ENCODE data around the gene ZDHHC14.

The ZDHHC14 gene

DNA sequence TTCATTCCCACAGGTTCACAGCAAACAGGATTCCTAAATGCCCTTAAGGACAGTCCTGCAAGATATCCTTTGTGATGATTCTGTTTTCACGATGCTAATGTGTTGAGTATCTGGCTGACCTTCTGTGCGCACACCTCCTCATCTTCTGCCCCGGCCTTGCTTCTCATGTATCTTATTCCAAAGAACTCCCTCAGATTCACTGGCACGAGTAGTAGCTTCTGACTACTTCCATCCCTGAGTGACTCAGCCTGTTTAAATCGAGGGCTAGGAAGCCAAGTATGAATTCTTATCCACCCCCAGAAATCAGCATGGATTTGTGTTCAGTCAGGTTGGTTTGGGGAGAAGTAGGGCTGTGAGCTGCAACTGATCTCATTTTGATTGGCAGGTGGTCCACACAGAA is 251.8 kb downstream of the ZDHHC14 start:
- DNase-seq, result no peak

- no peak for DNase-seq
Observed at GRCh38 chr6:157634546-157634945, 253.6 kb downstream of the ZDHHC14 start.

DNA sequence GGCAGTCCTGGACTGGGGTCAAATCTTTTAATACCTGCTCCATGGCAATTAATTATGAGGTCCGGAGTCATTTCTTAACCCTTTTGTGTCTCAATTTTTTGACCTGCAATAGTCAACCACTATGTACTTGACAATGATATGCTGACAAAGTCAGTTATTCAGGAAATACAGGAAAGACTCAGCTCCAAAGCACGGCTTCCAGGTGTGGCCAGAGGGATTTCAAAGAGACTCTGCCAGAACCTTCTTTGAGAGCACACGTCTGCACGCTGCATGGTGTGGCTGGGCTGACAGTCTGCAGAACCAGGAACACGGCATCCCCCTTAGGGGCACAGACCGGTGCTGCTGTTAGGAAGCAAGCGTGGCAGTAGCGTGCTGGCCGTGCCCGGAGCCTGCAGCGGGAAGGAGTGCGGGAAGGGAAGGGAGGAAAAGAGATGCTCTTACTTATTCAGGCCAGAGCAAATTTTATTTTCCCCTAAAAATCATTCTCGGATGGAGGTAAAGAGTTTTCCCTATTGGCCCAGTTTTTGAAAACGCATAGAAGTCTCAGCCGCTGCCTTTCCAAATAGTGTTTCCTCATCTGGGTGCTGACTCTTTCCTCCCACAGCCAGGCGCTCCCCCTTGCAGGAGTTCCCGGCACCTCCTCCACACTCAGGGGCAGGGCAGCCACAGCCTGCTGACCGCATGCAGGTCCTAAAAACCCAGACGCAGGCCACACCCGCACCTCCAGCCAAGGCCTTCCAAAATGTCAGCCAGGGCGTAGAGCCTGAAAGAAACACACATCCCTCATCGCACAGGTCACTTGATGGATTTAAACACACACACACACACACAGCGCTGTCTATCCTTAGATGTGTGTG is 254.6 kb downstream of the ZDHHC14 start:
- DNase-seq, result no peak

- no peak for DNase-seq
Observed at GRCh38 chr6:157637516-157637915, 256.5 kb downstream of the ZDHHC14 start.

DNA sequence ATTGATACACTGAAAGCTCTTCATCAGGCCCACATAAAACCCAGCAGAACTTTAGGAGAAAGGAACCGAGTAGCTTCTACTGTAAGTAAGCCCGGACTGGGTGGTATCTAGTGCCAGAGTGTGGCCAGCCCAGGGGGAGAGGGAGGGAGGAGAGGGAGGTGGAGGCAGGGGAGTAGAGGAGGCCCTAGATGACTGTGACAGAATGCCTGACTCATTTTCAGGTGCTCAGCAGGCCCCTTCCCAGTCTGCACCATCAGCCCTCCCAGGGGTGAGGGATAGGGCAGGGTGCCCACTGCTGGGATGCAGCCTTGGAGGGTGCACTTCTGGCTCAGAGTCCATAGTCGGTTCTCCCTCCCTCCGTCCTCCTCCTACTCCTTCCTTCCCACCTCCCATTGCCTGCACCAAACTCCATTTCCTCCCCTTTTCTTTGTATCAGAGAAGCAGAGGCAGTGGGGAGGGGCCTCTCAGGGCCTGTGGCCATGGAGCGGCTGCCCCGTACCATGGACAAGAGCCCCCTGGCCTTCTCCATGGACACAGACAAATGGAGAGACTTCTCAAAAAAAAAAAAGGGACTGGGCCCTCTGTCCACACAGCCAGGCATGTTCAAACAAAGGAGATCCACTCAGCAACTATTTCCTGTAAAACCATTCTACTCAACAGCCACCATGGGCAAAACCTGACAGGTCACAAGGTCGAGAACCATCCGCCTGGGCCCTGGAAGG is 257.1 kb downstream of the ZDHHC14 start:
- no peak for DNase-seq

DNA sequence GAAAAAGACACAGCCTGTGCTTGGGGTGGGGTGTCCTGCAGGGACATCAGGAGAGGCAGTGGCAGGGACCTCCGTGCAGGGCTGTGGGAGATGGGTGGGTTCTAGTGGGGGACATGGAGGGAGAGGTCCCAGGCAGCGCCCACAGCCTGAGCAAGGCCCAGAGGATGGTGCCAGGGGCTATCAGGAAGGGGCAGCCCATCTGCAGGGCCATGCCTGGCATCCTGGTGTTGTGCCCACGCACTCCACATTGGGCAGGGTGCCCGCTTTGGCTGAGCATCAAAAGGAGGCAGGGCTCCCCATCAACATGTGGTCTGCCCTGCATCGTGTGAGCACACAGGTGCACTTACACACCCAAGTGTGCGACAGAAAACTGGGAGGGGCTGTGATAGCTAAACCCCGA is 257.8 kb downstream of the ZDHHC14 start:
- no peak for DNase-seq

DNA sequence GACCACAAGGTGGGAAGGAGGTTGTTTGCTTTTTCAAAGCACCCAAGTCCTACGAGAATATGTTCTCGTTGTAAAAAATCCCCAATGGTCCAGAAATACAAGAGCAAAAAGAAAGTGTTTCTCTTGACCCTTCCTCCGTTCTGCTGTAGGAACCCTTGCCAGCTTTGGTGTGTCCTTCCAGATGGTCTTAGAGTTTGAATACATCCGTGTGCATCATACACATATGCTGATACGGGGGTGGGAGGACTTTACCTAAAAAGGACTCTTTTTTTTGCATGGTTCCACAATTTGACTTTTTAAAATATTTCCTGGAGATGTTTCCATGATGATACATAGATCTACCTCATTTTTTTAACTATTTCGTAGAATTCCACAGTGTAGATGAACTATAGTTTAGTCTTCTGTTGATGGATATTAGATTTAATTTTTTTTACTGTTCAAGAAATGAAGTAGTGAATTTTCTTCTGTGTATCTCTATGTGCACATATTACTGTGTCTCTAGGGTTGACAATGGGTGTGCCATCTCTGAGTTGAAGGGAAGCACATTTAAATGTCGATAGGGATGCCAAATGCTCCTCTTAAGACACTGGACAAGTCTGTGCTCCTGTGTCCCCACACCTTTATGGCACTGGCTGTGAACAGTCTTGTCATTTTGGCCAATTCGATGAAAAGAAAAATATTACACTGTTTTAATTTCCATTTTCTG is 259.9 kb downstream of the ZDHHC14 start:
- DNase-seq, result no peak

DNA sequence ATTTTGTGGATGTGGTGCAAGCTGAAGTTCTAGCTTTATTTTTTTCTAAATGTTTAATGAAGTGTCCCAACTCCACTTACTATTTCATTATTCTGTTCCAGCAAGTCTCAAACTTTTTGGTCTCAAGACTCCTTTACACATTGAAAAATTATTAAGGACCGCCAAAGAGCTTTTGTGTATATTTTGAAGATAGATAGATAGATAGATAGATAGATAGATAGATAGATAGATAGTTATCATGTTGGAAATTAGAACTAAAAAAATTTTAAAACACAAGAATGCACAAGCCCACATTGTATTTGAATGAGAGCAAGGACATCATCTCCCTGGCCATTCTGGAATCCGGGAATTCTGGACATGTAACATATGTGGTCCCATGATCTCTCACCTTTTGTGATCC is 260.8 kb downstream of the ZDHHC14 start:
- DNase-seq, result no peak

GRCh38 chr6:157642736-157643135 is 261.7 kb downstream of the ZDHHC14 start:
- no peak for DNase-seq

- DNase-seq, result peak; percentile 24
Observed at GRCh38 chr6:157644043-157644810, 263.2 kb downstream of the ZDHHC14 start.

DNA sequence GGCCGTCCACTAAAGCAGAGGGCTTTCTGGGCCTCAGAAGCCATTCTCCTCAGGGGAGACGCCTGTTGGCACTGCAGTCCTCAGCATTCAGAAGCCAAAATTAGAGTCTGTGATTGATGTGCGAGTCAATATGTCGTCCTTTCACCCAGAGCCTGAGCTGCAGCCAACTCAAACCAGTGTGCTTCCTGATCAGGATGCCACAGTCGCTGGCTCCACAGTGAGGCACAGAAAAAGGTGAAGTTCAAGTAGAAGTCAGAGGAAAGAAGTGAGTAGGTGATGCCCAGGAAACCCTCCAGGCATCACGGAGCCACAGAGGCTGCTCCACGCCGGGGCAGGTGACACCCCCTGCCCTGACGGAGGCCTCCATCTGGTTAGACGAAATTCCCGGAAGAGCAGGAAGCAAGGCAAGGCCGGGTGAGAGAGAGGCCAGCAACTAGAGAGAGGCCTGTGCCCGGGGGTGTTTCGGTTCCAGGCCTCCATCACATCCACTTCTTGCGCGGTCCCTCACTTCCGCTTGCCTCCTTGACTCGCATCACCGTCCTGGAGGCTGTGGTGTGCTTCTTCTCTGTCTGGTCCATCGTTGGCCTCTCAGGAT is 264.3 kb downstream of the ZDHHC14 start:
- no peak for DNase-seq

GRCh38 chr6:157646012-157646411 is 265.0 kb downstream of the ZDHHC14 start:
- no peak for DNase-seq

GRCh38 chr6:157647261-157647915 is 266.4 kb downstream of the ZDHHC14 start:
- DNase-seq, result no peak

DNA sequence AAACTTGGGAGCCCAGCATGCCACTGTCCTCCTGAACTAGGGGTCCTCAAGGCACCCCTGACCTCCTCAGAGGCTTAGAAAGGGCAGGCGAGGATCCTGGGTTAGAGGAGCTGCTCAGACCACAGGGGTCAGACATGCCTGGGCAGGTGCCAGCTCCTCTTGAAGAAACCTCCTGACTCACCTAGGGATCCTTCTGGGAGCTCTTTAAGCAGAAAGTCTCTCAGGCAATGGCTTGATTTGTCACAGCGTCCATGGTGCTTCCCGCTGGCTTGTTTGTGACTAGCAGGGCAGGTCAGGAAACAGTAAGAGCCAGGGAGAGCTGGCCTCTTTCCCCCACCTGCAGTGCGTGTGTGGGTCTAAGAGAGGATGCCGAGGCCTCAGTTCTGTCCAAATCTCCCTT is 267.6 kb downstream of the ZDHHC14 start:
- DNase-seq, result no peak

DNA sequence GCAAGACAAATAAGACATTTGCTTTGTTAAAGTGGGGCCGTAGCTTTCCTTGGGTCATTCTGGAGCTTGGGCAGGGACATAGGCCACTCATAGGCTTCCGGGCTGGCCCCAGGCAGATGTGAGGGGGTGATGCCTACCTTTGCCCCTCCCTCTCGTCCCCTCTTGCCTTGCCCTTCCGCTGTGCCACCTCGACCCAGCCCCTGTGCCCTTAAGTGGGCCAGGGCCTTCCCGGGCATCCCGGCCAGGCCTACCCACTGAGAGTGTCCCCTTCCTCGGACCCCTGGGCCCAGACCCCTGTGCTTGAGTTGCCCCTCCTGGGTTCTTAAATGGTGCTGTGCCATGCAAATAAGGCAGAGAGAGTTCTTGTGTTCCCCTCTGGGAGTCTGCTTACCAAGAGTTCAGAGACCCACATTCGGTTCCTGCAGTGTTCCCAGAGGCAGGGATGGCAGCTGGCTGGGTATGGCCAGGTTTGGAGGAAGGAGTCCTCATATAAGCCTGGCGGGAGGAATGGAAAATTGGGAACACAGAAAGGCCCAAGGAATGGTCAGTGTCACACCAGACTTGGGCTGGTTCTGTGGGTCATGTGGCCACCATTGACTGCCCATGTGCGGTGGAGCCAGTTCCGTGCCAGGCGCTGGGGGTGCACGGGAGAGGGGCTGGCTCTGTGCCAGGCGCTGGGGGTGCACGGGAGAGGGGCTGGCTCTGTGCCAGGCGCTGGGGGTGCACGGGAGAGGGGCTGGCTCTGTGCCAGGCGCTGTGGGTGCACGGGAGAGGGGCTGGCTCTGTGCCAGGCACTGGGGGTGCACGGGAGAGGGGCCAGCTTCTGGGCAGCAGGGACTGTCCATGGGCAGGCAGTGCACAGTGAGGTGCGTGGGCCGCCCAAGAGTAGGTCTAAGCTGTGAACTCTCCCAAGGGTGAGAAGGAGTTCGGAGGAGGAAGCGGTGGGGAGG is 268.6 kb downstream of the ZDHHC14 start:
- DNase-seq, result no peak

DNA sequence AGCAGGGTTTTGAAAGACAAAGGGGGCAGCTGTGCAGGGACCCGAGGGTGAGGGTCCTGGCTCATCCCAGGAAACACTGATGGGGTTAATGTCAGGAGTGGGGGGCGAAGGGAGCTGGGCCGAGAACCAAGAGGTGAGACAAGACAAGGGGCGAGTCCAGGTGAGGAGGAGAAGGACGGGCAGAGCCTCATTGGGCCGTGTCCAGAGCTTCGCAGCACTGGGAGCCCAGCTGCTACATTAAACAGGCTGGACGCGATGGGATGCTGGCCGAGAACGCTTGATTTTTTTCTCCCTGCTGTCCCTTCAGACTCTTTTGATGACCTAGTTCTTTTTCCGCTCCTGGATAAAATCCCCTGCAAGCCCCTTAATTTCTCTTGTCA is 269.3 kb downstream of the ZDHHC14 start:
- DNase-seq, result no peak

GRCh38 chr6:157650801-157651200 is 269.8 kb downstream of the ZDHHC14 start:
- DNase-seq, result no peak

GRCh38 chr6:157651731-157652490 is 270.9 kb downstream of the ZDHHC14 start:
- no peak for DNase-seq

GRCh38 chr6:157652601-157653363 is 271.8 kb downstream of the ZDHHC14 start:
- DNase-seq, result no peak
